Erythroblast (primary cell): ENCODE data around the gene MYO15B.

Source experiments
- GATA1 ChIP-seq: IDR thresholded peaks from 2 replicates; pipeline ENCODE4 v1.6.1; 2011; ENCODE audit warnings: low read depth, mild to moderate bottlenecking, control low read depth, low read length, moderate library complexity
- POLR2A ChIP-seq: IDR thresholded peaks from 2 replicates; pipeline ENCODE4 v1.6.1; 2011; ENCODE audit warnings: mild to moderate bottlenecking, low read length

- no peak for TF ChIP-seq POLR2A
- no peak for TF ChIP-seq GATA1
Measured at GRCh38 chr17:75612906-75613626, 25.5 kb downstream of the MYO15B start.
